Neural progenitor cell (in vitro differentiated cells): Measurements from ENCODE around the gene MAP4K2. TPM values are rescaled to one million over a fixed set of nuclear protein-coding genes. Genes with fewer than 3 reads are reported as not detected.

Source experiments
- DNase-seq: peaks from one replicate; pipeline ENCODE4 v3.0.0-alpha.2; 2016; ENCODE audit warnings: low spot score
- H2AFZ ChIP-seq: fragments of 200-600 bp; sonication (generic); replicated peaks from 2 replicates; pipeline ENCODE4 v1.6.1; 2016; ENCODE audit warnings: antibody characterized with exemption
- H3F3A ChIP-seq: fragments of 200-600 bp; sonication (generic); 2 replicates; pipeline ENCODE4 v1.6.1; 2016; ENCODE audit warnings: antibody characterized with exemption, low read depth
- H3K27ac ChIP-seq: fragments of 200-600 bp; sonication (generic); 2 replicates; pipeline ENCODE4 v1.5.1; 2016; ENCODE audit warnings: mild to moderate bottlenecking
- H3K27me3 ChIP-seq: fragments of 200-600 bp; sonication (generic); 2 replicates; pipeline ENCODE4 v1.6.1; 2016; ENCODE audit warnings: mild to moderate bottlenecking, moderate library complexity
- H3K36me3 ChIP-seq: fragments of 200-600 bp; sonication (generic); 2 replicates; pipeline ENCODE4 v1.5.1; 2016
- H3K4me1 ChIP-seq: fragments of 200-600 bp; sonication (generic); 2 replicates; pipeline ENCODE4 v1.6.1; 2016; ENCODE audit warnings: mixed run types
- H3K4me2 ChIP-seq: fragments of 200-600 bp; sonication (generic); 2 replicates; pipeline ENCODE4 v1.6.1; 2016
- H3K4me3 ChIP-seq: fragments of 200-600 bp; sonication (generic); 2 replicates; pipeline ENCODE4 v1.5.1; 2016
- H3K79me2 ChIP-seq: fragments of 200-600 bp; sonication (generic); 2 replicates; pipeline ENCODE4 v1.6.1; 2016; ENCODE audit warnings: low read depth
- H3K9ac ChIP-seq: fragments of 200-600 bp; sonication (generic); 2 replicates; pipeline ENCODE4 v1.6.1; 2016
- H3K9me3 ChIP-seq: fragments of 200-600 bp; sonication (generic); 2 replicates; pipeline ENCODE4 v1.5.1; 2016; ENCODE audit warnings: low read depth
- H4K20me1 ChIP-seq: fragments of 200-600 bp; sonication (generic); 2 replicates; pipeline ENCODE4 v1.6.1; 2016; ENCODE audit warnings: low read depth
- H3K27ac Mint-ChIP-seq: 3 replicates; pipeline ENCODE4 v1.8.0; 2021; ENCODE audit warnings: mixed read lengths
- H3K27me3 Mint-ChIP-seq: 2 replicates; pipeline ENCODE4 v1.8.0; 2022; ENCODE audit warnings: low read depth, mild to moderate bottlenecking, inconsistent platforms, moderate library complexity, mixed read lengths; ENCODE audit not compliant: insufficient read depth
- H3K36me3 Mint-ChIP-seq: 3 replicates; pipeline ENCODE4 v1.8.0; 2021; ENCODE audit warnings: mixed read lengths
- H3K4me1 Mint-ChIP-seq: 3 replicates; pipeline ENCODE4 v1.8.0; 2021; ENCODE audit warnings: mixed read lengths
- H3K4me3 Mint-ChIP-seq: 3 replicates; pipeline ENCODE4 v1.8.0; 2021; ENCODE audit warnings: mild to moderate bottlenecking, moderate library complexity, mixed read lengths
- H3K9me3 Mint-ChIP-seq: 3 replicates; pipeline ENCODE4 v1.8.0; 2020; ENCODE audit warnings: mixed read lengths
- CTCF ChIP-seq: fragments of 200-600 bp; sonication (generic); IDR thresholded peaks from 2 replicates; pipeline ENCODE4 v1.5.1; 2017; ENCODE audit warnings: antibody characterized with exemption, mild to moderate bottlenecking
- EZH2 ChIP-seq: fragments of 200-600 bp; sonication (generic); IDR thresholded peaks from 2 replicates; pipeline ENCODE4 v1.6.1; 2017; ENCODE audit warnings: antibody characterized with exemption, mild to moderate bottlenecking, moderate library complexity
- EZH2phosphoT487 ChIP-seq: fragments of 200-600 bp; sonication (generic); IDR thresholded peaks from 2 replicates; pipeline ENCODE4 v1.6.1; 2017; ENCODE audit warnings: antibody characterized with exemption
- total RNA-seq: library from RNA; depleted of rRNA; stranded (reverse); fragments of >200 nt; gene quantifications from 2 replicates; pipeline ENCODE4 v1.2.3, GENCODE V29; 2015; ENCODE audit warnings: low replicate concordance

MAP4K2 gene
- total RNA-seq, 1 donor from 2014 or later = 15.8 TPM

GRCh38 chr11:64754919-64755662 is 47.9 kb downstream of the MAP4K2 start:
- H3K4me3 ChIP-seq = no peak overlapping the region
- H3K9ac ChIP-seq = no peak overlapping the region
- no peak overlapping the region for H3K4me2 ChIP-seq
- H2AFZ ChIP-seq = no peak overlapping the region
- H3K27me3 ChIP-seq = no peaks in the 10 kb centered on the region
- H3K9me3 ChIP-seq = no peaks in the 10 kb centered on the region
- Mint-ChIP-seq H3K27ac (no peak overlapping the region), H3K36me3 (no peaks in the 10 kb centered on the region), H3K9me3 (no peaks in the 10 kb centered on the region), H3K4me3 (no peak overlapping the region), H3K4me1 (peaks cover 23% of the 10 kb centered on the region), H3K27me3 (peaks cover 15% of the 10 kb centered on the region)
- TF ChIP-seq EZH2 (no peak), EZH2phosphoT487 (no peak), CTCF (no peak)
- H3K36me3 ChIP-seq = no peaks in the 10 kb centered on the region
- H3F3A ChIP-seq = peaks cover 9% of the 10 kb centered on the region
- no peak overlapping the region for H3K27ac ChIP-seq
- peaks cover 10% of the 10 kb centered on the region for H3K4me1 ChIP-seq
- DNase-seq = no peak
- H3K79me2 ChIP-seq = no peaks in the 10 kb centered on the region
- H4K20me1 ChIP-seq = peaks cover 1% of the 10 kb centered on the region

- TF ChIP-seq CTCF (no peak), EZH2phosphoT487 (no peak), EZH2 (no peak)
- no peak for DNase-seq
- Histone ChIP-seq H3K9ac (no peak overlapping the region), H3K4me3 (no peak overlapping the region), H2AFZ (no peak overlapping the region), H3K4me2 (no peak overlapping the region), H3K27me3 (no peaks in the 10 kb centered on the region), H3K4me1 (peaks cover 3% of the 10 kb centered on the region), H4K20me1 (no peaks in the 10 kb centered on the region), H3K79me2 (no peaks in the 10 kb centered on the region), H3K27ac (no peak overlapping the region), H3K36me3 (no peaks in the 10 kb centered on the region), H3F3A (peaks cover under 1% of the 10 kb centered on the region), H3K9me3 (no peaks in the 10 kb centered on the region)
- Mint-ChIP-seq H3K4me3 (no peak overlapping the region), H3K4me1 (peaks cover 15% of the 10 kb centered on the region), H3K27me3 (peaks cover 9% of the 10 kb centered on the region), H3K9me3 (no peaks in the 10 kb centered on the region), H3K27ac (no peak overlapping the region), H3K36me3 (no peaks in the 10 kb centered on the region)
Measured at GRCh38 chr11:64754124-64754918, 48.7 kb downstream of the MAP4K2 start.

- no peaks in the 10 kb centered on the region for H3K27me3 ChIP-seq
- H3K9me3 ChIP-seq = no peaks in the 10 kb centered on the region
- H2AFZ ChIP-seq = no peak overlapping the region
- TF ChIP-seq CTCF (no peak), EZH2 (no peak), EZH2phosphoT487 (no peak)
- H3K9ac ChIP-seq = no peak overlapping the region
- peaks cover under 1% of the 10 kb centered on the region for H3F3A ChIP-seq
- Mint-ChIP-seq H3K27me3 (peaks cover 9% of the 10 kb centered on the region), H3K4me1 (peaks cover 9% of the 10 kb centered on the region), H3K36me3 (no peaks in the 10 kb centered on the region), H3K27ac (no peak overlapping the region), H3K9me3 (no peaks in the 10 kb centered on the region), H3K4me3 (no peak overlapping the region)
- H3K79me2 ChIP-seq = no peaks in the 10 kb centered on the region
- no peak overlapping the region for H3K27ac ChIP-seq
- H3K36me3 ChIP-seq = no peaks in the 10 kb centered on the region
- H3K4me1 ChIP-seq = no peaks in the 10 kb centered on the region
- no peak for DNase-seq
- H3K4me3 ChIP-seq = no peak overlapping the region
- no peaks in the 10 kb centered on the region for H4K20me1 ChIP-seq
- H3K4me2 ChIP-seq = no peak overlapping the region
Measured at GRCh38 chr11:64753380-64754123, 49.5 kb downstream of the MAP4K2 start.
